HG02763 (cell line): ENCODE data around the gene PEX14.
"Not testable (repeated sequence)": the region's sequence is repeated elsewhere in the genome, so short reads cannot be mapped to it uniquely, and the experiment has no call there.

Experiments used
- ATAC-seq: cut with Tn5 transposase; IDR thresholded peaks from one replicate; pipeline ENCODE4 v1.9.1; 2021; ENCODE audit warnings: mild to moderate bottlenecking, moderate library complexity; ENCODE audit not compliant: unreplicated experiment

Gene PEX14

DNA sequence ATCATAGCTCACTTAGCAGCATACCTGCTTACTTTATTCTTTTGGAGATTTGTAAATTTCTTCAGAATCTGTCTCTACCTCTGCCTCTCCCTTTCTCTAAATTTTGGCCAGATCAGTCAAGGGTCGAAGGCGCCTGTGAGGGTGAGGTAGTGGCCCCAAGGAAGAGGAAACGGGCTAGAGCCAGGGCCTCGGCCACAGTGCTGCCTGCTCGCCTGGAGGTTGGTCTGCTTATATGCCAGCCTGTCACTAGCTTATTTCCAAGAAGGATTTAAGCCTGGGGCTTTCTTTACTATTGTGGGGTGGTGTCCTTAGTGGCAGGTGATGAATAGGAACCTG, 19.6 kb downstream of the PEX14 start:
- no peak for ATAC-seq

- ATAC-seq, result peak; percentile 65
Measured at GRCh38 chr1:10494754-10495474, 20.2 kb downstream of the PEX14 start.

DNA sequence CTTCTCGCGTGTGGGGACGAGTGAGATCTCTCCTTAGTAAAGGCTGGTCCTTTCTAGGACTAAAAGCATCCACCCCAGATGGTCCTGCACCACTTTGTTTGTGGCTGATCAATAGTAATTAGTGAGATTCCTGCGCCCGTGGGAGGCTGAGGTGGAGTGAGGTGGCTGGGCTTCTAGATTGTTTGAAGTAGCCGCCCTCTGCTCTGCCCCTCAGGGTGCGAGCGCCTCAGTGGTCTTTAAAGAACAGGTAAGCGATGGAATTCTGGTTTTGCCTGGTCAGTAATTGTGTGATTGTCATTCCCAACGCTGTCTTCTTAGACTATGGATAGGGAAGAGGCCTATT, 20.7 kb downstream of the PEX14 start:
- no peak for ATAC-seq

- ATAC-seq, result no peak
Measured at GRCh38 chr1:10495952-10496351, 21.2 kb downstream of the PEX14 start.

GRCh38 chr1:10497109-10497508, 22.4 kb downstream of the PEX14 start:
- no peak for ATAC-seq

DNA sequence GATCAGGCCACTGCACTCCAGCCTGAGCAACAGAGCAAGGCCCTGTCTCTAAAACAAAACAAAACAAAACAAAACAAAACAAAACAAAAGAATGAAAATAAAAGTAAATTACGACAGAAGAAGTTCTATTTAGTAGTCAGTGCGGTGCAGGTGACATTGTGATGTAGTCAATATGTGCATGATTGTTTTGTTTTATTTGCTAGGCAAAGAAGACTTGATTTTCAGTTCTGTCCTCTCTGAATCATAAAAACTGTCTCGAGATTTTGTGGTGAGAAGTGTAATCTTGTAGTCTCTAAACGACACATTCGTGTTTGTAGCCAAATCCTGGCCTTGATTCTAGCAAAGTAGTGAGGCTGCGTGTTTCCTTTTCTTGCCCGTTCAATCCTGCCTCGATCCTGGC, 23.5 kb downstream of the PEX14 start:
- no peak for ATAC-seq

GRCh38 chr1:10502206-10502605, 27.5 kb downstream of the PEX14 start:
- ATAC-seq, result no peak

DNA sequence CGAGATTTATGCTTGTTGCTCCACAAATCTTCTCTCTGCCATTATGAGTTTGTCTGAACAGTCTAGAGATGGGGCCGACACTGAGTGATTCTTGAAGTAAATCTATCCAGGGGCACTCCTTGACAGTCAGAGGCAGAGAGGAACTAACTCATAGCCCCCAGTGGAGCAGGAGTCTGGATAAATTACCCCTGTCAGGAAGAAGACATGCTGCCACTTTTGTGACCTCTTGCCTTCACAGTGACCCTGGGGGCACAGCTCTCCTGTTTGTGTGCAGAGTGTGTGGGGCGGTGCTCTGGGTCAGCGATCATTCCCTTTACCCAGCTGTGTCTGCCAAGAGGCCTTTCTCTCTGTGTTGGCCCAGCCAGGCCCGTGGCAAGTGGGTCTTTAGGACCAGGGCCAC, 29.5 kb downstream of the PEX14 start:
- no peak for ATAC-seq

DNA sequence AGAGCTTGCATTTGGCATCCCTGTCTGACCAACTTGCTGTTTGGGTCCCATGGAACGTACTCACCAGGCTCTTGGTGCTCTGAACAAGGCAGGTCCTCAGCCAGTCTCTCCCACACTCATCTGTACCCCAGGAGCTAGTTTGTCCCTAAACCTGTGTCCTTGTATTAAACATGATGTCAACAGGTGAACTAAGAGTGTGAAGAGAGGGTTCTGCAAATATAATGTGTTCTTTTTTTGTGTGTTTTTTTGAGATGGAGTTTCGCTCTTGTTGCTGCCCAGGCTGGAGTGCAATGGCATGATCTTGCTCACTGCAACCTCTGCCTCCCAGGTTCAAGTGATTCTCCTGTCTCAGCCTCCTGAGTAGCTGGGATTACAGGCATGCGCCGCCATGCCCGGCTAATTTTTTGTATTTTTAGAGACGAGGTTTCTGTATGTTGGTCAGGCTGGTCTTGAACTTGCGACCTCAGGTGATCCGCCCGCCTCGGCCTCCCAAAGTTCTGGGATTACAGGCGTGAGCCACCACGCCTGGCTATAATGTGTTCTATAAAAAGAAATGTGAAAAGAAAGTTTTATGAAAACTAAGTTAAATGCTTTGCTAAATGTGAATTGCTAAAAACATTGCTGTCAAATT, 31.4 kb downstream of the PEX14 start:
- ATAC-seq, result not testable (repeated sequence)

DNA sequence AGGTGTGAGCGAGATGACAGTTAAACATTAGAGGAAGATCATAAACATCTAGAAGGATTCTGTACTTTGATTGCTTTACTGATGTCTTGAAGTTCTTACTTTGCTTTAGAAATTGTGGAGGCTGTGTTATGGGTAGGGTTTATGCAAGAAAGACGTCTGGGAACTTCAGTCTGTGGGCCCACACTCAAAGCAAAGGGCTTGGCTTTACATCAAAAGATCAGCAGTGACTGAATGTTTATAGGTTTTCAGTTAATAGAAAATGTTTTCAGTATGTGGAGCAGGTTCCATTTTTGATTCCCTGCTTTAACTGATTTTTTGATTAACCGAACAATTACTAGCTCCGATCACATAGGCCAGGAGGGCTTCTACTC, 31.9 kb downstream of the PEX14 start:
- no peak for ATAC-seq

DNA sequence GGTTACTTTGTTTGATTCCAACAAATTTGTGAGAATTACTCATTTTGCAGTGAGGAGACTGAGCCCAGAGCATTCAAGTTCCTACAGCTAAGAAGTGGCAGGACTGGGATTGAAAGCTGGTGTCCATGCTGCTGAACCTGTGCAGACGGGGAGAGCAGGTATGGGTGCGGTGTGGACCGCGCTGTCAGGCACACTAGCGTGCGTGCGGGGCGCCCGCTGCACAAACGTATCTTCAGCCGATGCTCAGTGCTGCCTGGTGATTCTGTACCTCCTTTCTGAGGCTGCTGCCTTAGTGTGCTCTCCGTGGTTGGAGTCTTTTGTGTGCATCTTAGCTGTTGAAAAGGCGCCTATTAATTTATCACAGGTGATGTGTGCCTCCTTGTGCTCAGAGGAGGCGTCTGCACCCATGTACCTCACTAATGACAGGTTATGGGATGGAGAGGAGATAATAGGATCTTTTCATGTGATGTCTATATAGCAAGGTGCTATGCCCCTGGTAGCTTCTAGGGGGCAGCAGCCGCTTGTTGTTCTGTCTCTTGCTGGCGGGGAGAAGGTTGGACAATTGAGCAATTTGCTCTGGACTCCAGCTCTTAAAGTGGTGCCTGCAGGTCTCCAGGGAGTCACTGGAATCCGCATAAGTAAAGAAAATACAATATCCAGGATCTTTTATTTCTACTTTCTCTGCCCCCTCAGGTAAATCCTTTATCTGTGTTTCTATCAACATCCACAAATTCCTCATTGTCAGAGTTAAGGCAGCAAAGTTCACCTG, 32.5 kb downstream of the PEX14 start:
- no peak for ATAC-seq

- ATAC-seq, result no peak
Measured at GRCh38 chr1:10508511-10508951, 33.8 kb downstream of the PEX14 start.

DNA sequence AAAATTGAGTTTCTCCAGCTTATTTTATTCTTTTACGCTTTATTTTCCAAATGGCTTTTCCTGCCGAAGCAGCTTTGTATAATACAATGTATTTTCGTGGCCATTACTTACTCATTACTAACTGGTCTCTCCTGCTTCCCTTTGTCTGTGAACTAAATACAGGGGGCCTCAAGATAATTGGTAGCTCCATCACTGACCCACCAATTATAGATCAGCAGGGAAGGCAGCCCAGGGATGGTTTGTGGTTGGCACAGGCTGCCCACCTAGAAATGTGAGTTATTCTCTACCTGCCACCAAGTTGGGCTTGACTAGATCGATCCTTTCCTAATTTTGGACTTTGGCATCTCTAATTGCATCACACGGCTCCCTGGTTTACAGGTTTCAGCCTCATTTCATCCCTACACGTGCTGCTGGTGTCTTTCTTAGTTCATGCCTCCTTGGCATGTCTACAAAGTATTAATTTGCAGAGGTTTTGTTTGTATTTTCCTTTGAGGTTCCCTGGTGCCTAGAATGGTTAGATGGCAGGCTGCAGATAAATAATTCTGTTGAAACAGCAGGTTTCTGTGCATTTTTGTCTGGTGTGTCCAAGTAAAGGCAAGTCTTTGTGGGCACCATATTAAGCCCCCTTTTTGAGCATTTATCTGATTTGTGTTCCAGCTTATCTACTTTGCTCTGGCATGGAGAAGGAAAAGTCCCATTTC, 35.2 kb downstream of the PEX14 start:
- no peak for ATAC-seq

DNA sequence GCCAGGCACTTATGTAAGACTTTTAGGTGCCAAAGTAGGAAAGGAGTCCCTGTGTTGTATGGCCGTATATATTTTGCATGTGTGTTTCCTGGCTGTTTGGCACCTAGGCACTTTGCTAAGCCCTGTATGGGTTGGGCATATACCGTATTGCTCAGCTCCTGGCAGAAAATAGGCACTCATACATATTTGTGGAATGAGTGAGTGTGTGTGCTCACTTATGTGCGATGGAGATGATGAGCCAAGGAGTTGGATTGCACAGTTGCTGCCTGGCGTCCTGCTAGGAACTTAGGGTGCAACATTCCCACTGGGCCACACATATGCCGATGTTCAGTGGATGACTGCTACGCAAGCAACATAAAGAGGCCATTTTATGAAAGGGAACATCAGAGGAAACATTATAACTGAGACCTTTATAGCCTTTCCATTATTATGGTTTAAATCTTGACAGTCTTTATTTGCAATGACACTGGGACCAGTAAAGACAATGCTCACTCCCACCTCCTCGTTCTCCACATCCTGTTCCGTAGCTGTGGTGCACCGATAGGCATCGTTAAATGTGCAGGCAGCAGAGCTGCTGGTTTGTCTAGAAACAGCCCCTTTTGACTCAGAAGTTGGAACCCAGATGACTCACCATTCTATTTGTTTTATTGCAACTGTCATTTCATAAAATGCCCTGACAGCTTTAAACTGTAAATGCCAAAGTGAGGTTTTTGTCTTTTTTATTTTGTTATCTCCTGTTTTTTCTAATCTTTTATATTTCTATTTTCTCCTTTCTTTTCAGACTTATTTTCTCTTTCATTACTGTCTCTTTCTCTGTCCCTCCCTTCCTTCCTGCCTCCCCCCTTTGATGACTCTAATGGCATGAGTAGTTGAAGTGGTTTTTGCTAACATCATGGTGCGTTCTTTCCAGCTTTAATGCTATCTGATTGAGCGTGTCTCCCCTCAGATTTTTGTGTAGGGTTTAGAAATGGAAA, 36.1 kb downstream of the PEX14 start:
- ATAC-seq, result peak; percentile 63

DNA sequence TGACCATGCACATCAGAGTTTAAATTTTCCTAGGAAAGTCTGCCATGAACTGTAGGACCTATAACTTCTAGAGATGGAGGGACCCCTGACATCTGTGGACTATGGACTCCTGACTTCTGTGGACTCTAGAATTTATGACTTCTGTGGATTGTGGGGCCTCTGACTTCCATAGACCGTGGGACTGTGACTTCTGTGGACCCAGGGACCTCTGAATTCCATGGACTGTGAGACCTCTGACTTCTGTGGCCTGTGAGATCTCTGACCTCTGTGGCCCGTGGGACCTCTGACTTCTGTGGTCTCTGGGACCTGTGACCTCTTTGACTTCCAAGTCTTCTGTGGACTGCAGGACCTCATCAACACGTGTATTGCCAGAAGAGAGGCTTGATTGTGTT, 36.7 kb downstream of the PEX14 start:
- ATAC-seq, result no peak

DNA sequence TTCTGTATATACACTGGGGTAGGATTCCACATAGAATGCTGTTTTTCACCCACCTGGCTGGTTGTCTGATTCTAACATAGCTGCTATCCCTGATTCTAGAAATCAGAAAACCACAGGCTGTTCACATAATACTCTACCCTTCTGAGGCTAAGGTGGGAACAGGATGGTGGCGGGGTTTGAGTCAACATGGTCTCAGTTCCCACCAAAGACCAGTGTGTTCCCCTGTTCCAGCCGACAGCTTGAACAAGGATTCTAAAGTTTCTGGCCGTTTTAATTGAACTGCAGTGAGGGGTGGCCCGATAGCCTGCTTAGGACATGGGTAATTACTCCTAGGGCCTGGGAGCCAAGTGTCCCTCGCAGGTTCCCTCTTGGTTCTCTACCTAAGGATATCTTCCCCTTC, 38.4 kb downstream of the PEX14 start:
- no peak for ATAC-seq

GRCh38 chr1:10514490-10515235, 39.9 kb downstream of the PEX14 start:
- ATAC-seq, result no peak

DNA sequence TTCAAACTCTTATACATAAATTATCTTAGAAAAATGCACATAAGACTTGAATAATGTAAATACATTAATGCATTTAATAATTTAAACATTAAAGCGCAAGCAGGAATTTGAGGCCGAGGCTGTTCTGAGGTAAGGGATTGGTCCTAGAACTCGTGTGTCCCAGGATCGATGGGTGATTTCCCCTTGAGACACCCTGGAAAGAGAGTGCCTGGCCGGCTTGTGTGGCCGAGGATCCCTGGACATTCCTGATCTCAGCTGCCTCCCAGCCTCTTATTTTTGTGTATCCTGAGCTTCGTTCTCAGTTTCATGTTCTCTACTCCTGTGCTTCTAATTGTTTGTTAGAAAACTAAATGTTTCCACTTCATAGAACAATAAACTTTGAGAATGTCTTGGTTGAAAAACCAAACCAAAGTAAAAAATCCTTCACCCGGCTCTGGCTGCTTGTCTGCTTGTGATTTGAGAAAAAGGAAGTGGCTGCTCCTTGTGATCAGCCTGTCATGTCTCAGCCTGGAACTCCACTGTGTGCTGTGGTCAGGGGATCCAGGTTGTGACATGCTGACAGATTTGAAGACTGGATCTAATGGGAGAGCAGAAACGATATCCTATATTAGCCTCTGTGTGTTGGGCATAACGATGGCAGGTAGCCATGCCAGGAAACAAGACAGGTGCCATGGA, 40.7 kb downstream of the PEX14 start:
- no peak for ATAC-seq
